T-helper 9 cell (primary cell): ENCODE measurements around the gene MEMO1.
"Not testable (repeated sequence)": the region's sequence is repeated elsewhere in the genome, so short reads cannot be mapped to it uniquely, and the experiment has no call there.

Experiments used
- DNase-seq: peaks from one replicate; pipeline ENCODE4 v3.0.0-alpha.2; 2020
- total RNA-seq, 2 donors: gene quantifications; one replicate each; lab custom pipeline; 2026; lab: John Stamatoyannopoulos, UW

MEMO1 gene
- total RNA-seq: 2.9 to 4.5 reads per million in 2 donors

DNA sequence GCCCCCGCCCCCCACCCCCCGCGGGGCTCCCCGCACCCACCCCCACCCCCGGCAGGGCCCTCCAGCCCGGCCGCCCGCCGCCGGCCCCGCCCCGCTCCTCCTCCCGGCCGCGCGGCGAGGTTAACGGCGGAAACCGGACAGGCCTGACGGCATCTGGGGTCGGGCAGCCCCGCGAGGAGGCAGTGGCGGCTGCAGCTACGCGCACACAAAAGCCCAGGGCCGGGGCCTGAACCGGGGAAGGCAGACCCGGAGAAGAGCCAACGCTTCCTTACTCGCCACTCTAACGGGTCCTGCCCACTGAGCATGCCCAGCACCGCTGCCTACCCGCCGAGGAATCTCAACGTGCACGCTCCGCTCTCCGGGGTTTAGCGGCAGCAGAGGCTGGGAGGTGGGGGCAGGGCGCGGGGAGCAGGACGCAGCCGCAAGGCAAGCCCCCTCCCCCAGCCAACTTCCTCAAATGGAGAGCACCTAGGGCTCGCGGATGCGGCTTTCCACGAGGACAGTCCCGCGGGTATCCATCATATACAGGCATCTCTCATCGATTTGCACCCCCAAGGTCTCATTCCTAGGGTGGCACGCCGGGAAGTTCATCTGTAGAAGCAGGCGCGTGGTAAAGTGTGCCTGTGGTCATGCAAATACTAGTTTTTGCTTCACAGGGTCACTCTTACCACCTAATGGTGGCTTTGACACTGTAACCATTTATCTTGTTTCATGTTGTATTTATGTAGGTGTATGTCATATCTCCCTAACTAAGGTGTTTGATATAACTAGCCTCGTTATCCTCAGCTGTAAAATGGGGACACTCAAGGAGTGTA lies at the start of gene MEMO1:
Gene MEMO1, minus strand, starts transcription at position 339 of the 815 bp plus-strand sequence. CDS start 761 bp downstream, outside the sequence.
- peak; percentile 80 for DNase-seq

DNA sequence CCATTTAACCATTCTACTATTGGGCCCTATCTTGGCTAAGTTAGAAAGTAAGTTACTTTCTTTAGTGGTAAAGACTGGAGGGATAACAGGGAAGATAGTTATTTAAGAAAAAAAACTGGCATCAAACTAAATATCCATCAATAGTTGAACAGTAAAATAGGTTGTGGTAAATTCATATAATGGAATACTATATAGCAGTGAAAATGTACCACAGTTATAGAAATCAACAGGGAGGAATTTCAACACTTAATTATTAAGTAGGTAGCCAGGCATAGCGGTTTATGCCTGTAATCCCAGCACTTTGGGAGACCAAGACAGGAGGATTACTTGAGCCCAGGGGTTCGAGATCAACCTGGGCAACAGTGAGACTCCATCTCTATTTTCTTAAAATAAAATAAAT lies 49.5 kb upstream of the MEMO1 start:
- DNase-seq: no peak

GRCh38 chr2:32058130-32058529 lies 47.3 kb upstream of the MEMO1 start:
- DNase-seq: no peak

GRCh38 chr2:32054583-32054982 lies 43.8 kb upstream of the MEMO1 start:
- DNase-seq: not testable (repeated sequence)

GRCh38 chr2:32051836-32052439 lies 41.1 kb upstream of the MEMO1 start:
- DNase-seq: no peak

GRCh38 chr2:32043561-32043960 lies 32.8 kb upstream of the MEMO1 start:
- DNase-seq: no peak

DNA sequence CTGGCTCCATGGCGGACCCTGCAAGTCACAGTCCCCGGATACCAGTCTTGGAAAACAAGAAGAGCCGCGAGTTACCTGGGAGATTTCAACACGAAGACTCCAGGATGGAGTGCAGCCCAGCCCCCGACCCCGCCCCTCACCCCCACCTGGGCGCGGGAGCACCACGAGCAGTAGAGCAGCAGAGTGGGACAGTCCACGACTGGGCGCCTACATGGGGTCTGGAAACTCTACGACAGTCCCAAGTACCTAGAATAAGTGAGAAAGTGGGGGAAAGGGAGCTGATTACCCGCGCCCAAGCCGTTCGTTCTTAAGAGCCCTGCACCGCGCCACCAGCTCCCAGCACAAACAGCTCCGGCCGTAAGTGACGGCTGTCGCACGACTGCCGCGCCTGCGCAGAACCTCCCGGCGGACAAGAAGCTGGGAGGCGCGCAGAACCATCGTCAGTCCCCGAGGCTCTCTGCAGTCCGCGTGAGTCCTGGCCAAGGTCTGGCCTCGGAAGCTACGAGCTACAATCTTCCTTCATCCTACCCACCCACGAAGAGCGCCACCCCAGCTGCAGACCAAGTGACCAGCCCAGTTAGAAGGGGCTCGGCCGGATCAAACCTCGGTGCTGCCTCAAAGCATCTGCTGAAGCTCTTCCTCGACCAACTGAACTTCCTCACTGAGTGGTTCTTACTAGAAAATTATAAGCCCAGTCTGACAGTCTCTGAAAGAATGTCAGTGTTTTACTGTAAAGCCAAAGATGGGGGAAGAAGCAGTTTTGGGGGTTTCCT lies 28.8 kb upstream of the MEMO1 start, which contains the start of gene DPY30:
Gene DPY30, minus strand, starts transcription at position 359 of the 773 bp plus-strand sequence. Its CDS starts 349 bp downstream, at position 10.
- peak; percentile 85 for DNase-seq

GRCh38 chr2:32034198-32034887 lies 23.5 kb upstream of the MEMO1 start:
- not testable (repeated sequence) for DNase-seq

DNA sequence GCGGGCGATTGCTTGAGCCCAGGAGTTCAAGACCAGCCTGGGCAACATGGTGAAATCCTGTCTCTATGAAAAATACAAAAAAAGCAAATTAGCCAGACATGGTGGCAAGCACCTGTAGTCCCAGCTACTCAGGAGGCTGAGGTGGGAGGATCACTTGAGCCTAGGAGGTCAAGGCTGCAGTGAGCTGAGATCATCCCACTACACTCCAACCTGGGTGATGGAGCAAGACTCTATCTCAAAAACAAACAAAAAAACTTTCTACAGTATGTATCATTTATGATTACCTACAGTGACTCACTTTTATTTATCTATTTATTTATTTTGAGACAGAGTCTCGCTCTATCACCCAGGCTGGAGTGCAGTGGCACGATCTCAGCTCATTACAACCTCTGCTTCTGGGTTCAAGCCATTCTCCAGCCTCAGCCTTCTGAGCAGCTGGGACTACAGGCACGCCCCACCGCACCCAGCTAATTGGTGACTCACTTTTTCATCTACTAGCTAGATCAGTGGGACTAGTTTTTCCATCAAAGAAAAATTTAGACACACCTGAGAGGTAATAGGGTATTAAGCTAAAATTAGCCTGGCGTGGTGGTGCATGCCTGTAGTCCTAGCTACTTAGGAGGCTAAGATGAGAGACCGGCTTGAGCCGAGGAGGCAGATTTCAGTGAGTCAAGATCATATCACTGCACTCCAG lies 8.1 kb upstream of the MEMO1 start:
- not testable (repeated sequence) for DNase-seq

GRCh38 chr2:32012872-32013271 lies 2.1 kb upstream of the MEMO1 start:
- DNase-seq: no peak

DNA sequence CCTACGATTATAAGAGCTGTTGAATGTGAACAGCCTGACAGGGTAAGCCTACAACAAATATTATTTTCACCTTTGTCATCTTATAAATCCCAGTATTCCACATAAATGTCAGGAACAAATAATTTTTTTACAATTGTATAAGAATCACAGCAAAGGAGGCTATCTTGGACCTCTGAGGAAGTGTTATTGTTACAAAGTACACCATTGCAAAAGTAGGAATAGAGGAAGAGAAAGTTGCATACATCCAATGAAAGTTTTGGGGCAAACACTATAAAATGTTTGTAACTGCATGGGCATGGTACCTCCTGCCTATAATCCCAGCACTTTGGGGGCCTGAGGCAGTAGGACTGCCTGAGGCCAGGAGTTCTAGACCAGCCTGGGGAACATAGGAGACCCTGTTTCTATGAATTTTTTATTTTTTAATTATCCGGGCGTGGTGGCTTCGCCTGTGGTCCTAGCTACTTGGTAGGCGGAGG lies 715 bp upstream of the MEMO1 start:
- no peak for DNase-seq

DNA sequence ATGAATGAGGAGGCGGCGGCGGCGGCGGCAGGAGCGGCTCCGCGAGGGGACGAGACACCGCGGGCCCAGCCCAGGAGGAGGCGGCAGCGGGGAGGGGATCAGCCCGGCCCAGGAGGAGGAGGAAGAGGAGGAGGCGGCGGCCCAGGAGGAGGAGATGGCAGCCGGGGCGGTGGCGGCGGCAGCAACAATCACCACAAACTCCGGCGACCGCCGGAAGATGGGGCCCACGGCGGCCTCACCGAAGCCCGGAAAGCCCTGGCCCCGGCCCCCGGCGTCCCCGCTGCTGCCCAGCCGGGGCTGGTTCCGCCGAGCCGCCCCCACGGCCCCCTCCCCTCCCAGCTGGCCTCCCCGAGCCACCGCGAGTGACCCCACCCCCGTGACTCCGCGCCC lies 533 bp downstream of the MEMO1 start:
- peak; percentile 51 for DNase-seq

GRCh38 chr2:32009516-32010256 lies 1.1 kb downstream of the MEMO1 start:
- peak; percentile 26 for DNase-seq

- DNase-seq: no peak
Measured at GRCh38 chr2:32008805-32009515, 1.8 kb downstream of the MEMO1 start.

DNA sequence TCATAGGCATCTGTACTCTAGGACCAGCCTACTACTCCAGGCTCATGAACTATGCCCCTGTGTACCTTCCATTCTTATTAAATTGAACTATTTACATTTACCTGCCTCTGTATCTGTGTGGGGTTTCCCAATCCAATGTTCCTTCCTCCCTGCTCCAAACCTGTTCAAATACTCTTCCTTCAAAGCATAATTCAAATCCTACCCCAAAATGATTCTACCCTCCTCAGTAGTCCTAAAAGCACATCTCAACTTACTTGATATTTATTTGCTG lies 3.8 kb downstream of the MEMO1 start:
- no peak for DNase-seq

DNA sequence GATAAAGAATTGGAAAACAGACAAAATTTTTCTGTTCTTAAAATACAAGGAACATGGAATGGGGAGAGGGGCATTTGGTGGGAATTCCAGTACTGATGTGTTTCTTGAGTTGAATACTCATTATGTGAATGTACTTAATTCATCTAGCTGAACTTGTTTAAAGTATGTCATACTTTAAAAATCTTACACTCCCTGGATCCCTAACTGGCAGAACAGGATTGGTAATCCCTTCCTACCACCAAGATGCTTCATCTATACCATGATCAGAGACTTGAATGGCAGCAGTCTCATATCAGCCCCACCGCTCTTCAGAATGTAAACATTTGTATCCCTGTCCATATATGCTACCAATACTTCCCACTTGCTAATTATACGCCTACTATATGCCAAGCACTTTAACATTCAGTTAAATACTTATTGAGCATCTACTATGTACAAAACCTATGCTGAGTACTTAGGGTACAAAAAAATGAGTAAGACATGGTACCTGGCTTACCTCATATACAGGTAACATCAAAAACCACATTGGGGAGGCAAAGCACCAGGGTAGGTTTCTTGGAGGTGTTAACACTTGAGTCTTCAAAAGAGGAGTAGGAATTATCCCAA lies 5.3 kb downstream of the MEMO1 start:
- DNase-seq: no peak

- no peak for DNase-seq
Measured at GRCh38 chr2:32003791-32004190, 7.0 kb downstream of the MEMO1 start.

- DNase-seq: no peak
Measured at GRCh38 chr2:32002406-32002805, 8.4 kb downstream of the MEMO1 start.

DNA sequence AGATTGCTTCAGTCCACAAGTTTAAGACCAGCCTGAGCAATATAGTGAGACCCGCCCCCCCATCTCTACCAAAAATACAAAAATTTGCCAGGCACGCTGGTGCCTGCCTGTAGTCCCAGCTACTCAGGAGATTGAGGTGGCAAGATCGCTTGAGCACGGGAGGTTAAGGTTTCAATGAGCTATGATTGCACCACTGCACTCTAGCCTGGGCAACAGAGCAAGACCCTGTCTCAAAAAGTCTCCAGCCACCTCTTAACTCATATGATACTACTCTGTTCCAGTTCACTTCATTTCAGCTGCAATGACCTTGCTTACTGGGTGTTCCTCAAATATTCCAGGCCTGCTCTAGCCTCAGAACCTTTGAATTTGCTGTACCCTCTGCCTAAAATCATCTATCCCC lies 11.4 kb downstream of the MEMO1 start:
- DNase-seq: no peak

GRCh38 chr2:31998731-31999383 lies 12.0 kb downstream of the MEMO1 start:
- no peak for DNase-seq
